K562 (cell line): ENCODE data around the gene PRSS27. TPM values are rescaled to one million over a fixed set of nuclear protein-coding genes. Genes with fewer than 3 reads are reported as not detected.
A peak's percentile ranks its signal among the peaks of the same experiment; 100 is the strongest.

ENCODE experiments used
- BCOR ChIP-seq: fragments of 450-650 bp; IDR thresholded peaks from 2 replicates; pipeline ENCODE4 v1.6.1; 2016
- E2F1 ChIP-seq: sonication (generic); formaldehyde crosslinking; IDR thresholded peaks from 2 replicates; pipeline ENCODE4 v1.8.1; 2023; ENCODE audit warnings: mild to moderate bottlenecking, missing genetic modification reagents, moderate library complexity
- E2F8 ChIP-seq: fragments of 450-650 bp; IDR thresholded peaks from 2 replicates; pipeline ENCODE4 v1.7.1; 2018; ENCODE audit warnings: mild to moderate bottlenecking, low read depth; ENCODE audit not compliant: partially characterized antibody
- FOXO4 ChIP-seq: fragments of 450-650 bp; formaldehyde crosslinking; IDR thresholded peaks from 2 replicates; pipeline ENCODE4 v1.4.0; 2020; ENCODE audit warnings: mild to moderate bottlenecking, moderate library complexity
- FOXP4 ChIP-seq: sonication (generic); formaldehyde crosslinking; IDR thresholded peaks from 2 replicates; pipeline ENCODE4 v1.8.0; 2022; ENCODE audit warnings: mild to moderate bottlenecking, missing genetic modification reagents, borderline replicate concordance
- GTF2E2 ChIP-seq: fragments of 200-800 bp; sonication (Bioruptor generic); IDR thresholded peaks from 2 replicates; pipeline ENCODE4 v1.6.1; 2016; ENCODE audit warnings: missing genetic modification characterization, missing compliant biosample characterization
- HDAC1 ChIP-seq, 2 experiments: fragments of 450-650 bp; IDR thresholded peaks; 2 replicates each; pipeline ENCODE4 v1.6.1; 2016 to 2017; ENCODE audit warnings: inconsistent platforms in 1 of 2, mild to moderate bottlenecking in 1 of 2, moderate library complexity in 1 of 2
- KAT8 ChIP-seq: fragments of 450-650 bp; IDR thresholded peaks from 2 replicates; pipeline ENCODE4 v1.6.1; 2016; ENCODE audit warnings: low read depth, mild to moderate bottlenecking
- MEIS2 ChIP-seq: fragments of 450-650 bp; IDR thresholded peaks from 2 replicates; pipeline ENCODE4 v1.6.1; 2014; ENCODE audit warnings: mild to moderate bottlenecking; ENCODE audit not compliant: partially characterized antibody
- NR1H2 ChIP-seq: sonication (generic); formaldehyde crosslinking; IDR thresholded peaks from 2 replicates; pipeline ENCODE4 v1.4.0; 2020; ENCODE audit warnings: mild to moderate bottlenecking, missing genetic modification reagents
- PATZ1 ChIP-seq: fragments of 250-450 bp; sonication (Bioruptor Pico); IDR thresholded peaks from 2 replicates; pipeline ENCODE4 v1.5.0; 2020; ENCODE audit warnings: mild to moderate bottlenecking, borderline replicate concordance
- RBFOX2 ChIP-seq: fragments of 200-400 bp; formaldehyde crosslinking; IDR thresholded peaks from 2 replicates; pipeline ENCODE4 v1.6.1; 2017; ENCODE audit warnings: low read depth, mild to moderate bottlenecking, low read length, moderate library complexity
- RNF2 ChIP-seq: sonication (generic); IDR thresholded peaks from 2 replicates; pipeline ENCODE4 v1.6.1; 2016
- SP1 ChIP-seq: sonication (generic); formaldehyde crosslinking; IDR thresholded peaks from 2 replicates; pipeline ENCODE4 v1.8.1; 2022; ENCODE audit warnings: mild to moderate bottlenecking, missing genetic modification reagents
- TAF15 ChIP-seq: fragments of 200-400 bp; formaldehyde crosslinking; IDR thresholded peaks from 2 replicates; pipeline ENCODE4 v1.6.1; 2017; ENCODE audit warnings: mild to moderate bottlenecking, low read depth, low read length, moderate library complexity
- TARDBP ChIP-seq: fragments of 450-650 bp; IDR thresholded peaks from 2 replicates; pipeline ENCODE4 v1.6.1; 2016
- TRIM28 ChIP-seq: fragments of 450-650 bp; IDR thresholded peaks from 2 replicates; pipeline ENCODE4 v1.6.1; 2017
- ZKSCAN3 ChIP-seq: fragments of 250-450 bp; sonication (Bioruptor Pico); IDR thresholded peaks from 2 replicates; pipeline ENCODE4 v1.4.0; 2020
- ZNF143 ChIP-seq: sonication (generic); formaldehyde crosslinking; IDR thresholded peaks from 2 replicates; pipeline ENCODE4 v1.9.0; 2022; ENCODE audit warnings: mild to moderate bottlenecking, missing genetic modification reagents
- ZSCAN29 ChIP-seq: fragments of 450-650 bp; IDR thresholded peaks from 2 replicates; pipeline ENCODE4 v1.6.1; 2017
- polyA plus RNA-seq, 8 experiments: library from polyadenylated mRNA; depleted of rRNA in 4 of 8; stranded (reverse) in 5 of 8; unstranded in 3 of 8; fragments of >200 nt; fragmentation: Nextera tagmentation in 2 of 8; fragmentation: Illumina TruSeq in 1 of 8; extraction: Ambion mirVana in 2 of 8; extraction: Trizol in 1 of 8; gene quantifications; 2 replicates each; pipeline versions ENCODE4 v1.2.1 to v1.2.3, GENCODE V29; 2011 to 2014; ENCODE audit warnings: inconsistent platforms in 1 of 8, missing spikeins in 1 of 8
- total RNA-seq, 7 experiments: library from RNA; depleted of rRNA in 6 of 7; stranded (reverse); fragments of >200 nt in 6 of 7; fragmentation: Illumina TruSeq in 2 of 7; extraction: Trizol in 2 of 7; gene quantifications; 2 replicates each; pipeline versions ENCODE4 v1.2.1 to v1.2.3, GENCODE V29; 2011 to 2021; ENCODE audit warnings: low replicate concordance in 1 of 7

The PRSS27 gene
- total and polyA plus RNA-seq, 9 of the 15 experiments (the other 6 are each of a cell fraction or from before 2014, with no cell fraction given), result 0.09 to 0.20 (median 0.17) TPM; not detected in 5

- TF ChIP-seq SP1 (peak; percentile 51; the same call in 1 of the 2 replicates), GTF2E2 (no peak), TAF15 (no peak), E2F8 (no peak), ZSCAN29 (no peak), TRIM28 (no peak), RNF2 (no peak), PATZ1 (CRISPR knock-in tag) (no peak), TARDBP (no peak), BCOR (no peak), FOXO4 (no peak), MEIS2 (peak; percentile 10), ZKSCAN3 (CRISPR knock-in tag) (no peak), HDAC1 (IDR thresholded peaks at IDR 0.05) (peak in 1 of 2 experiments; percentile 75; a peak in 1 of 4 replicates), KAT8 (no peak), RBFOX2 (no peak), FOXP4 (CRISPR knock-in tag) (peak; percentile 78; the same call in 1 of the 2 replicates), ZNF143 (CRISPR knock-in tag) (no peak), NR1H2 (no peak), E2F1 (CRISPR knock-in tag) (peak; percentile 63; the same call in 1 of the 2 replicates)
Observed at GRCh38 chr16:2715519-2715918, 4.5 kb downstream of the PRSS27 start (continued).
